PC-3 (cell line): ENCODE measurements around the gene AFF1.

Experiments
- CTCF ChIP-seq: fragments of 300-600 bp; sonication (generic); conservative IDR thresholded peaks from 2 replicates; pipeline ENCODE4 v1.5.1; 2017; ENCODE audit warnings: antibody characterized with exemption, low read depth, mild to moderate bottlenecking, low read length
- EZH2 ChIP-seq: fragments of 300-600 bp; sonication (generic); IDR thresholded peaks from one replicate; pipeline ENCODE4 v1.6.1; 2017; ENCODE audit warnings: antibody characterized with exemption, mild to moderate bottlenecking, low read length; ENCODE audit not compliant: unreplicated experiment

- TF ChIP-seq CTCF (no peak), EZH2 (no peak)
These were observed 59.3 kb downstream of the AFF1 start for GRCh38 chr4:86993909-86994681.
